Measurements from ENCODE around the gene TRMT5.

Gene TRMT5

DNA sequence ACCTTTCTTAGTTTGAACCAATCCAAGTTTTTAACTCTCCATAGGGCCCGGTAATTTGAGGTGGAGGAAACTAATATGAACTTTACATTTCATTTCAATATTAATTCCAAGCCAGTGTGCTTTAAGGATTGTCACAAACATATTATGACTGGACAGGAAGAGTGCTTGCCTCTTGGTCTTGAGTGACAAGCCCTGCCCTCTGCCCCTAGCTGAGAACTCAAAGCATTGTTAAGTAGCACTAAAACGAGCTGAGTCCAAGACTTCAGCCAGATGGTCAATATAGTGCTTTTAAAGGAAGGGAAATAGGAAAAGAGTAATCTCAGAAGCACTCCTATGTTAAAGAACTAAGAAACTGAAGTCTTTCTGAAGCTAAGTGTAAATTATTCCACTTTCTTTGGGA is 17.1 kb downstream of the TRMT5 start:
- DNase-seq = no peak

DNA sequence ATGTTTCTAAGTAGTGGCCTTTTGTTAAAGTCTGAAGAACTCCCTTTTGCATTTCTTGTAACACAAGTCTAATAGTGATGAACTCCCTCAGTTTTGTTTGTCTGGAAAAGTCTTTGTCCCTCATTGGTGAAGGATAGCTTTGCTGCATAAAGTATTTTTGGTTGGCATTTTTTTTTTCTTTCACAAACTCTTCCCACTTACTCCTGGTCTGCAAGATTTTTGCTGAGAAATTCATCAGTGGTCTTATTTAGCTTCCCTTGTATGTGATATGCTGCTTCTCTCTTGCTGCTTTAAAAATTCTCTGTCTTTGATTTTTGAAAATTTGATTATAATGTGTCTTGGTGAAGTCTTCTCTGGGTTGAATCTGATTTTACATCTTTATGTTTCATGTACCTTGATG is 22.7 kb downstream of the TRMT5 start:
- peak; percentile 3 for DNase-seq

DNA sequence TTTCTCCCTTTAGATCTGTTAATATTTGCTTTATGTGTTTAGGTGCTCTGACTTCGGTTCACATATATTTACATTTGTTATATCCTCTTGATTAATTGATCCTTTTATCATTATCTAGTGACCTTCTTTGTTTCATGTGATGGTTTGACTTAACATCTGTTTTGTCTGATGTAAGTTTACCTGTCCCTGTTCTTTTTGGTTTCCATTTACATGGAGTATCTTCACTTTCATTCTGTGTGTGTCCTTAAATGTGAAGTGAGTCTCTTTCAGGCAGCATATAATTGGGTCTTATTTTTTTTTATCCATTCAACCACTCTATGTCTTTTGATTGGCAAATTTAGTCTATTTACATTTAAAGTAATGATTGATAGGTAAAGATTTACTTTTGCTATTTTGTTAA is 24.2 kb downstream of the TRMT5 start:
- DNase-seq = no peak

DNA sequence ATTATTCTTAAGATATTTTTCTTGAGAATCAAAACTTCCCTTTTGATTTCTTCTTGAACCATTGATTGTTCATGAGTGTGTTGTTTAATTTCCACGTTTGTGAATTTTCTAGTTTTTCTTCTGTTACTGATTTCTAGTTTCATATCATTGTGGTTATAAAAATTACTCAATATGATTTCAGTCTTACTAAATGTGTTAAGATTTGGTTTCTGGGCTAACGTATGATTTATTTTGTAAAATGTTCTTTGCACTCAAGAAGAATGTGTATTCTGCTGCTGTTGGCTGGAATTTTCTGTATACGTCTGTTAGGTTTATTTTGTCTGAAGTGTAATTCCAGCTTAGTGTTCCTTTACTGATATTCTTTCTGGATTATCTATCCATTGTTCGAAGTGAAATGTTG is 24.7 kb downstream of the TRMT5 start:
- no peak for DNase-seq

DNA sequence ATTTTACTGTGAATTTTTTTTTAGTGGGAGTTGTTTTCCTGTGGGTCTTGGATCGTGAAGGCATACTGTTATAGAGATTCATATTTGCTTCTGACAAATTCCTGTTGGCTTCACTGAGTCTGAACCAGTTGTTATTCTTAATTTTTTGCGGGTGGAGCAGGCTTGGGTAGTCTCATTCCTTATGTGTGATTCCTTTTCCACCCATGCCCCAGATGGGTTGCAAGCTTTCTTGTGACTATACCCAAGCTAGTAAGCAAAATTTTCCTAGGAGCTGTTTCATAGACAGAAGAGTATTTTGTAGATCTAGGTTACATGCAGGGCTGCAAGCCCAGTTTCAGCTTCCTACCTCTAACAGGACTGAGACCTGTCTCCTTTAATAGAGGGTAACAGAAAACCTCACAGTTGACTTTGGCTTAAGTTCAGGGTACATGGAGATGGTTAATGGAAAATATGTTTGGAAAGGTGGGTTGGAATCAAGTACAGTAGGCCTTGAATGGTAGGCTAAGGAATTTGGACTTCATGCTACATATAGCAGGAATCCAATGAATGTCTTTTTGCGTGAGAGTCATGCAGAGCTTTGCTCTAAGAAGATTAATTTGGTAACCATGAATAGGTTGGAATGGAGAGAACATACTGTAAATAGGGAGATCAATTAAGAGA is 29.0 kb downstream of the TRMT5 start:
- DNase-seq = no peak

DNA sequence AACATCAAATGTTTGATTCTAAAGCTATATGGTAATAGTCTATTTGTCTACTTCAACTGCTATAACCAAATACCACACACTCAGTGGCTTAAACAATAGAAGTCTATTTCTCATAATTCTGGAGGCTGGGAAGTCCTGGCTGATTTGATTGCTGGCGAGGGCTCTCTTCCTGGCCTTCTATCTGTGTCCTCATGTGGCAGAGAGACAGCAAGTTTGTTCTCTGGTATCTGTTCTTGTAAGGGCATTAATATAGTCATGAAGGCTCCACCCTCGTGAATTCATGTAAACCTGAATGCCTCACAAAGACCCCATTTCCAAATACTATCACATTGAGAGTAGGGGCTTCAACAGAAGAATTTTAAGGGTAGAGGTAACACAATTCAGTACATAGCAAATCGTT is 34.1 kb downstream of the TRMT5 start:
- no peak for DNase-seq

DNA sequence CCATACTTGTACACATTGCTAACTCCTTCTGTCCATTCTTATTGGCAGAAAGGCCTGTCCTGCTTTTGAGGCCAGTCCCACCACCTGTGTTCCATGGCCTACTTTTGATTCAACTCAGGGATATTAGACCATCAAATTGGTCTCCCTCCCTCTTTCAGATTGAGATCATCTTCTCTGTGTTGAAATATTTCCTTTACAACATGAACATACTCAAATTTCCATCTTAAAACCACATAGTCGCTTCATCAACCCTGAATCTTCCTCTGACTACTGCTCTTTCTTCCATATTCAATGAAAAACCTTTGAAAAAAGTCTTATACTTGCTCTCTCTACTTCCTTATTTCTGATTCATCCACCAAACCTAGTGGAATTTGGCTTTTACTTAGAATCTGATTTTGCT is 34.9 kb downstream of the TRMT5 start:
- no peak for DNase-seq

DNA sequence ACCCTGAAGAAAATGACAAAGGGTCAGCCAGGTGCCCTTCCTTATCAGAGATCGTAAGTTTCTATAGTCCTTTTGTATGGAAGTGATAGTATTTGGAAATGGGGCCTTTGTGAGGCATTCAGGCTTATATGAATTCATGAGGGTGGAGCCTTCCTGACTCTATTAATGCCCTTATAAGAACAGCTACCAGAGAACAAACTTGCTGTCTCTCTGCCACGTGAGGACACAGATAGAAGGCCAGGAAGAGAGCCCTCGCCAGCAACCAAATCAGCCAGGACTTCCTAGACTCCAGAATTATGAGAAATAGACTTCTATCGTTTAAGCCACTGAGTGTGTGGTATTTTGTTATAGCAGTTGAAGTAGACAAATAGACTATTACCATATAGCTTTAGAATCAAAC is 36.7 kb downstream of the TRMT5 start:
- no peak for DNase-seq

DNA sequence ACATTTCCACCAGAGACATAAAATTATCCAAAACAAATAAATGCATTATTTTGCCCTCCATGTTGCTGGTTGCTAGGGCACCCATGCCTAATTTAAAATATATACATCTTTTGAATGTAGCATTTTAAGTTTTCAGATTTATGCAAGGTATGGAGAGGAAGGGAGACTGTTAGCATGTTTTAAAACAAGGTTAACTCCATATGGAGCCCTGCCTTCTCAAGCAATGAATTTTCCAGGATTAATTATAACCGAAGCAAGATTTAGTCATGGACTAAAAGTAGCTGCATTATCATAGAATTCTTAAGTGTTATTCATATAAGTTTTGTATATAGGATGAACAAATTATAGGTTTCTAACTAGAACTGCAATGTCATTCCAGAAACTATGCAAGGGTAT is 37.2 kb downstream of the TRMT5 start:
- no peak for DNase-seq

DNA sequence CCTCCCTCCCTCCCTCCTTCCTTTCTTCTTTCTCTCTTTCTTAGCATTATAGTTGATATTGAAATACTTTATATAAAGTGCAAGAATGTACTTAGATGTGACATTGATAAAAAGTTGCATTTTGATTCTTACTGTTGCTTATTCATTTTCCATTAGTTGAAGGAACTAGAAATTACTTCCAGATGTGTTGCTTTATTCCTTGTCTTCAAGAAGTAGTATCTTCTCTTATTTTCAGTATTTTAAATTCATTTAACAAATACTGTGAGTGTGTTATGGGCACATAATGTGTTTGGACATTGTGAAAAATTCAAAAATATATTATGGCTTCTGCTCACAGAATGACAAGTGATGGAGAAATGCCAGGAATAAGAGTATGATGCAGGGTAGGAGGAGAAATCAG is 45.6 kb downstream of the TRMT5 start:
- no peak for DNase-seq

DNA sequence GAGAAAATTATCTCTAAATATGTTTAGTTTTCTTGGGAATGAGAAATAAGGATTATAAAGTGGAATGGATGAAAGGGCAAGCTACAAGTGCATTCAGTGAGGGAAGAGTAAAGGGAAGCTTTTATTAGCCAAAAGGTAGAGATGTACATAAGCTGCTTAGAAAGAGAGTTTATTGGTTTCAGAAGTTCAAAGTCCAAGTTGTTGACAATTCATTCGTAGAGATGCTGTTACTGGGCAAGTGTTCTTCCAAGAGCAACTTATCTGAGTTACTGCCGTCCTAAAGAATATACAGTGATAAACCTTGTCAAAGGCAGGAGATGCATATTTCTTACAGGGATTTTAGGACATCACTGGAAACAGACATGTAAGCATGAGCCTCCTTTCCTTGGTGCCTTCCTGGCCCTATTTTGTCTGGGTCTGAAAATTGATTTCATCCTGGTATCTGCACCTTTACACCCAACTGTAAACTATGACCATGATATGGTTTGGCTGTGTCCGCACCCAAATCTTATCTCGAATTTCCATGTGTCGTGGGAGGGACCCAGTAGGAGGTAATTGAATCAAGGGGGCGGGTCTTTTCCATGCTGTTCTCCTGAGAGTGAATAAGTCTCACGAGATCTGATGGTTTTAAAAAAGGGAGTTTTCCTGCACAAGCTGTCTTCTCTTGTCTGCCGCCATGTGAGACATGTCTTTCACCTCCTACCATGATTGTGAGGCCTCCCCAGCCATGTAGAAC is 46.8 kb downstream of the TRMT5 start:
- DNase-seq = no peak

DNA sequence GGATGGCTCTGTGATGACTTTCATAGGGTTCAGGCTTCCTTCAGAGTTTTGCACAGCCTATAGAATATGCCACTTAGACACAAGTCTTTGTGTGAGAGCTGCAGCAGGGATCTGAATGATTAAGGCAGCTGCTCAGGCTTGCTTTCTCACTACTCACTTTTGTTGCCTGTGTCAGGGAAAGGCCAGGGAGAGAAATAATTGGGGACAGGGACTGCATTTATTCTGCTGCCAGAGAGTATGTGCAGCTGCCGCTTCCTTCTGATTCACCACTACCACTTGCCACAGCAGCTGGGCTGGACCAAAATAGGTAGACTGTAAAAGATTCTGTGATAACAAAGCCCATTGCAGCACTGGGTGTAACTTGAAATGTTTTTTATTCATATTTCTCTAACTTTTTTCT is 49.7 kb downstream of the TRMT5 start:
- peak; percentile 20 for DNase-seq

DNA sequence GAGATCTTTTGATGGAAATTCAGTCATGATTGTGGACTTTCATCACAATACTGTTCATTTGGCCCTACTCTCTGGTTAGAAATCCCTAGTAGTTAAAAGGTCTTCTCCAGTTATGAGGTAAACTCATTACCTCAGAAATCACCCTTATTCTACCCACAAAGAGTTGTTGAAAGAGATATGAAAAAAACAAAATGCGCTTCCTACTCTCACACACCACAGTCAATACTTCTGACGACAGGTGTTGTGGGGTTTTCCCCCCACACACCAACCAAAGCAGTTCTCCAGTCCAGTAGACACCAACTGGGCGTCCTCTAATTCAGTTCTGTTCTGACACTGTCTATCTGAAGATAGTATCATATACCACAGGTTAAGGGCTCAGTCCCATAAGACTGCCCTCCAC is 54.9 kb downstream of the TRMT5 start:
- no peak for DNase-seq

DNA sequence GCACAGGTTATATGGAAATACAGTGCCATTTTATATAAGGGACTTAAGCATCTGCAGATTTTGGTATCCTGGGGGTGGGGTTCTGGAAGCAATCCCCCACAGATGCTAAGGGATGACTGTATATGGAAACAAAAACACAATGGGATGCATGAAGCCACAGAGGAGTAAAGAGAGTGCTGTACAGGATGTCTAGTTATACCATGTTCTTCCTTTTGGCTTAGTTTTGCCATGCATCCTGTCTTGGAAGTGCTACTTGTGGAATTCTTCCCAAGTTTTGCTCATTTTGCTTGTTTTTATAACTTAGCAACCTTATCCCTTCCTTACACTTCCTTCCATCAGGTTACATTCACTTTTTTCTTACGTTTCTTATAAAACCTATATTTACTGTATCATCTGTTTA is 55.6 kb downstream of the TRMT5 start:
- DNase-seq = no peak

DNA sequence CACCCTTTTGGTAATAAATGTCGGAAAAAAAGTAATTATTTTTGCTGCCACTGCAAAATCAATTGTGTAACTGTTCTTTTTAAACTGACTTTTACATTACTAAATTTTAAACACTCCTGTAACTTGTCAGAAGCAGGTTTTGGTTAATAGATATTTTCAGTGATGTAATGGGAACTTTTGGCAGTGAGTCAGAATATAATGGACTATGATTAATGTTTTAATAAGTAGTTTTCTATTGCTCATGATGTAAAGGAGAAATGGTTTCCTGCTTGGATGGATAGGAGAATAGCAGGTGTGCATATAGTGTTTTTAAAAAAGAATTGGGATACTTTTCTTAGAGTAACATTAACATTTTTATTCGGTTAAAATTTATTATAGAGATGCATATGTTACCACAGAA is 58.8 kb downstream of the TRMT5 start:
- DNase-seq = no peak
